Endothelial cell of umbilical vein (primary cell): ENCODE results near the gene CDHR4. TPM values are rescaled to one million over a fixed set of nuclear protein-coding genes. Genes with fewer than 3 reads are reported as not detected.

Experiments used
- BruUV-seq: library from RNA; stranded (reverse); fragments of 400-500 nt; replicated peaks from 2 replicates; lab custom pipeline; 2021; lab: Mats Ljungman, UMichigan
- CTCF ChIA-PET: fragments of 300-600, 350-600 bp; sonication (Branson Sonifier 250); formaldehyde crosslinking; loops from one replicate; lab custom pipeline; 2021; ENCODE audit warnings: antibody characterized with exemption, inconsistent platforms; lab: Charles Lee
- POLR2A ChIA-PET: fragments of 300-600, 350-600 bp; sonication (Branson Sonifier 250); formaldehyde crosslinking; loops from one replicate; lab custom pipeline; 2021; ENCODE audit warnings: antibody characterized with exemption, inconsistent platforms; lab: Charles Lee
- DNase-seq: peaks from one replicate; pipeline ENCODE4 v3.0.0-alpha.2; 2011; ENCODE audit warnings: low read depth, low spot score
- FAIRE-seq: peaks from 2 replicates; lab custom pipeline; 2011; peaks lifted over from hg19 to GRCh38; lab: Jason Lieb, UNC
- H2AFZ ChIP-seq: 2 replicates; pipeline ENCODE4 v1.6.0; 2012; ENCODE audit warnings: low read depth, low read length, control low read depth, inconsistent platforms
- H3K27ac ChIP-seq: 2 replicates; pipeline ENCODE4 v1.5.1; 2011; ENCODE audit warnings: low read depth, mild to moderate bottlenecking, control low read depth, low read length, moderate library complexity; ENCODE audit not compliant: insufficient read depth
- H3K27me3 ChIP-seq, 2 experiments: 2 replicates each; pipeline versions ENCODE4 v1.6.0 to v1.6.1; 2011; ENCODE audit warnings: low read length in 2 of 2, mixed read lengths in 1 of 2; ENCODE audit not compliant: control insufficient read depth in 2 of 2, insufficient read depth in 2 of 2
- H3K36me3 ChIP-seq, 2 experiments: 2 replicates in 1 of 2; 3 replicates in 1 of 2; pipeline ENCODE4 v1.5.1; 2011; ENCODE audit warnings: low read length in 2 of 2, mild to moderate bottlenecking in 1 of 2, moderate library complexity in 1 of 2; ENCODE audit not compliant: control insufficient read depth in 2 of 2, insufficient read depth in 2 of 2; ENCODE audit errors: extremely low read depth in 1 of 2
- H3K4me1 ChIP-seq: 3 replicates; pipeline ENCODE4 v1.5.1; 2011; ENCODE audit warnings: mild to moderate bottlenecking, low read length; ENCODE audit not compliant: control insufficient read depth, insufficient read depth; ENCODE audit errors: extremely low read depth
- H3K4me2 ChIP-seq: 2 replicates; pipeline ENCODE4 v1.6.1; 2011; ENCODE audit warnings: low read length, control low read depth, mixed read lengths; ENCODE audit not compliant: insufficient read depth
- H3K4me3 ChIP-seq, 3 experiments: fragments of 200-600 bp in 1 of 3; sonication (generic), shearing (Covaris generic) in 1 of 3; replicated peaks in 1 of 3; 2 replicates each; pipeline ENCODE4 v1.5.1; 2011 to 2016; ENCODE audit warnings: control low read depth in 3 of 3, low read length in 3 of 3, mild to moderate bottlenecking in 2 of 3, inconsistent platforms in 1 of 3, low read depth in 1 of 3, moderate library complexity in 1 of 3; ENCODE audit not compliant: insufficient read depth in 1 of 3
- H3K79me2 ChIP-seq: 2 replicates; pipeline ENCODE4 v1.6.0; 2012; ENCODE audit warnings: low read length, inconsistent platforms; ENCODE audit not compliant: control insufficient read depth, insufficient read depth
- H3K9ac ChIP-seq: replicated peaks from 2 replicates; pipeline ENCODE3; 2011; ENCODE audit warnings: low read length, control low read depth; ENCODE audit not compliant: insufficient read depth; ENCODE audit errors: extremely low read depth
- H3K9me1 ChIP-seq: replicated peaks from 3 replicates; pipeline ENCODE4 v1.6.0; 2011; ENCODE audit warnings: mild to moderate bottlenecking, low read length; ENCODE audit not compliant: control insufficient read depth, insufficient read depth; ENCODE audit errors: extremely low read depth
- H3K9me3 ChIP-seq: replicated peaks from 2 replicates; pipeline ENCODE4 v1.5.1; 2012; ENCODE audit warnings: low read length, inconsistent platforms; ENCODE audit not compliant: control insufficient read depth, insufficient read depth
- H4K20me1 ChIP-seq: replicated peaks from 2 replicates; pipeline ENCODE3; 2011; ENCODE audit warnings: mild to moderate bottlenecking, low read length; ENCODE audit not compliant: control insufficient read depth, insufficient read depth; ENCODE audit errors: extremely low read depth
- EZH2 ChIP-seq: IDR thresholded peaks from 2 replicates; pipeline ENCODE4 v1.6.1; 2012; ENCODE audit warnings: borderline replicate concordance, low read depth, mild to moderate bottlenecking, moderate library complexity, low read length, inconsistent platforms; ENCODE audit not compliant: severe bottlenecking
- FOS ChIP-seq: IDR thresholded peaks from 2 replicates; pipeline ENCODE4 v1.6.1; 2011; ENCODE audit warnings: mild to moderate bottlenecking, low read length, moderate library complexity, borderline replicate concordance; ENCODE audit not compliant: insufficient read depth
- GATA2 ChIP-seq: IDR thresholded peaks from 2 replicates; pipeline ENCODE4 v1.7.0; 2011; ENCODE audit warnings: low read depth, mild to moderate bottlenecking, moderate library complexity, mixed read lengths, low read length; ENCODE audit not compliant: insufficient read length, insufficient read depth
- JUN ChIP-seq: IDR thresholded peaks from 2 replicates; pipeline ENCODE4 v1.6.1; 2011; ENCODE audit warnings: borderline replicate concordance, low read depth; ENCODE audit not compliant: insufficient read length, insufficient read depth
- MYC ChIP-seq: IDR thresholded peaks from one replicate; pipeline ENCODE4 v1.6.1; 2011; ENCODE audit warnings: mild to moderate bottlenecking, low read depth, low read length
- POLR2A ChIP-seq: IDR thresholded peaks from 2 replicates; pipeline ENCODE4 v1.6.1; 2012; ENCODE audit warnings: low read depth, mild to moderate bottlenecking, control low read depth, low read length
- POLR2AphosphoS5 ChIP-seq: IDR thresholded peaks from 2 replicates; pipeline ENCODE4 v1.6.1; 2012; ENCODE audit warnings: low read depth, mild to moderate bottlenecking, control low read depth, low read length, moderate library complexity; ENCODE audit not compliant: insufficient read depth
- dilution Hi-C: fragments of 300-500 bp; cut with MboI; formaldehyde crosslinking; loops from one replicate; pipeline ENCODE4 v1.15.0; 2019; ENCODE audit warnings: low sequenced_read_pairs; ENCODE audit not compliant: extremely low pct_ligation_motif_present
- intact Hi-C: fragments of 100-400 bp; cut with micrococcal nuclease; formaldehyde crosslinking; loops from one replicate; pipeline ENCODE4 v1.10.0; 2022
- polyA plus RNA-seq, 4 experiments: library from polyadenylated mRNA; depleted of rRNA in 3 of 4; stranded (reverse) in 3 of 4; unstranded in 1 of 4; fragments of >200 nt; gene quantifications; 2 replicates each; pipeline versions ENCODE4 v1.2.1 to v1.2.3, GENCODE V29; 2011 to 2012; ENCODE audit warnings: missing spikeins in 1 of 4
- total RNA-seq: library from RNA; stranded (reverse); gene quantifications from 2 replicates; pipeline ENCODE4 v1.2.3, GENCODE V29; 2021
- TF ChIP-seq, protein P1 (sequence below), 2 donors: IDR thresholded peaks; 1 replicate in 1 of 2; 2 replicates in 1 of 2; pipeline ENCODE4 v1.5.1; 2011; ENCODE audit warnings: low read length in 2 of 2, mild to moderate bottlenecking in 2 of 2, moderate library complexity in 2 of 2, control low read depth in 1 of 2, inconsistent platforms in 1 of 2, low read depth in 1 of 2; ENCODE audit not compliant: insufficient read depth in 1 of 2; ENCODE audit errors: extremely low read depth in 1 of 2
- TF ChIP-seq, protein P2 (sequence below): IDR thresholded peaks from 2 replicates; pipeline ENCODE4 v1.6.1; 2011; ENCODE audit not compliant: insufficient read depth, insufficient read length

Gene CDHR4
- total and polyA plus RNA-seq, 2 donors (not counting 3 experiments of a cell fraction or from before 2014, with no cell fraction given): 0.19 TPM; not detected in 1

- Histone ChIP-seq H4K20me1 (peaks cover 5% of the 10 kb centered on the region), H3K27me3 (no peaks in the 10 kb centered on the region), H3K9me3 (no peaks in the 10 kb centered on the region), H3K9me1 (no peaks in the 10 kb centered on the region), H3K36me3 (no peaks in the 10 kb centered on the region), H3K27ac (no peak overlapping the region), H2AFZ (no peak overlapping the region), H3K4me3 (no peak overlapping the region), H3K4me1 (no peaks in the 10 kb centered on the region), H3K79me2 (peaks cover 61% of the 10 kb centered on the region), H3K4me2 (no peak overlapping the region), H3K9ac (no peak overlapping the region)
- CTCF ChIA-PET: no interaction called here
- intact Hi-C loops: no loop called here
- TF ChIP-seq JUN (no peak), POLR2A (no peak), MYC (no peak), EZH2 (no peak), FOS (no peak), POLR2AphosphoS5 (no peak), GATA2 (no peak)
- TF ChIP-seq, protein P1, sequence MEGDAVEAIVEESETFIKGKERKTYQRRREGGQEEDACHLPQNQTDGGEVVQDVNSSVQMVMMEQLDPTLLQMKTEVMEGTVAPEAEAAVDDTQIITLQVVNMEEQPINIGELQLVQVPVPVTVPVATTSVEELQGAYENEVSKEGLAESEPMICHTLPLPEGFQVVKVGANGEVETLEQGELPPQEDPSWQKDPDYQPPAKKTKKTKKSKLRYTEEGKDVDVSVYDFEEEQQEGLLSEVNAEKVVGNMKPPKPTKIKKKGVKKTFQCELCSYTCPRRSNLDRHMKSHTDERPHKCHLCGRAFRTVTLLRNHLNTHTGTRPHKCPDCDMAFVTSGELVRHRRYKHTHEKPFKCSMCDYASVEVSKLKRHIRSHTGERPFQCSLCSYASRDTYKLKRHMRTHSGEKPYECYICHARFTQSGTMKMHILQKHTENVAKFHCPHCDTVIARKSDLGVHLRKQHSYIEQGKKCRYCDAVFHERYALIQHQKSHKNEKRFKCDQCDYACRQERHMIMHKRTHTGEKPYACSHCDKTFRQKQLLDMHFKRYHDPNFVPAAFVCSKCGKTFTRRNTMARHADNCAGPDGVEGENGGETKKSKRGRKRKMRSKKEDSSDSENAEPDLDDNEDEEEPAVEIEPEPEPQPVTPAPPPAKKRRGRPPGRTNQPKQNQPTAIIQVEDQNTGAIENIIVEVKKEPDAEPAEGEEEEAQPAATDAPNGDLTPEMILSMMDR (IDR thresholded peaks at IDR 0.05; ENCODE audit: extremely low read depth in 1 of 2, insufficient read depth in 1 of 2, low read depth in 1 of 2, low read length in 2 of 2): no peak
- TF ChIP-seq, protein P2, sequence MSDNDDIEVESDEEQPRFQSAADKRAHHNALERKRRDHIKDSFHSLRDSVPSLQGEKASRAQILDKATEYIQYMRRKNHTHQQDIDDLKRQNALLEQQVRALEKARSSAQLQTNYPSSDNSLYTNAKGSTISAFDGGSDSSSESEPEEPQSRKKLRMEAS: no peak
- POLR2A ChIA-PET: no interaction called here
- dilution Hi-C loops: no loop called here
- FAIRE-seq: no peak
- DNase-seq: no peak
- no TSS peak for BruUV-seq
Measured at GRCh38 chr3:49763981-49764380, 35.7 kb downstream of the CDHR4 start.
